IMR-90 (cell line): Measurements from ENCODE around the gene KNL1. TPM values are rescaled to one million over a fixed set of nuclear protein-coding genes. Genes with fewer than 3 reads are reported as not detected.
"Not testable (repeated sequence)": the region's sequence is repeated elsewhere in the genome, so short reads cannot be mapped to it uniquely, and the experiment has no call there.

Experiments
- ATAC-seq: fragments of 200-7000 bp; cut with Tn5 transposase; 2 replicates; pipeline ENCODE4 v1.9.1; 2020; ENCODE audit warnings: low read depth, mild to moderate bottlenecking, moderate library complexity
- BruUV-seq: library from RNA; stranded (reverse); fragments of 400-500 nt; replicated peaks from 2 replicates; lab custom pipeline; 2021; lab: Mats Ljungman, UMichigan
- CTCF ChIA-PET: fragments of 300-600 bp; formaldehyde crosslinking; extraction: SDS; loops from one replicate; lab custom pipeline; 2021; ENCODE audit warnings: antibody characterized with exemption; lab: Yijun Ruan, JAX
- POLR2A ChIA-PET: fragments of 300-600 bp; sonication (Branson Sonifier 250); formaldehyde crosslinking; loops from one replicate; lab custom pipeline; 2022; ENCODE audit warnings: antibody characterized with exemption; ENCODE audit not compliant: unreplicated experiment; lab: Charles Lee
- DNase-seq: peaks from one replicate; pipeline ENCODE4 v3.0.0; 2013
- H2AFZ ChIP-seq: replicated peaks from 2 replicates; pipeline ENCODE3; 2013; ENCODE audit warnings: low read length, mild to moderate bottlenecking; ENCODE audit not compliant: poor library complexity
- H2AK5ac ChIP-seq: 2 replicates; pipeline ENCODE4 v1.6.1; 2013; ENCODE audit warnings: low read depth, low read length, inconsistent platforms
- H2AK9ac ChIP-seq: replicated peaks from 2 replicates; pipeline ENCODE3; 2013; ENCODE audit warnings: mild to moderate bottlenecking, low read depth, low read length, moderate library complexity; ENCODE audit not compliant: poor library complexity
- H2BK120ac ChIP-seq: 2 replicates; pipeline ENCODE4 v1.6.1; 2013; ENCODE audit warnings: low read depth, low read length, inconsistent platforms
- H2BK15ac ChIP-seq: 3 replicates; pipeline ENCODE4 v1.6.1; 2013; ENCODE audit warnings: low read depth, low read length, inconsistent platforms
- H2BK20ac ChIP-seq: 2 replicates; pipeline ENCODE4 v1.6.1; 2013; ENCODE audit warnings: low read depth, mild to moderate bottlenecking, inconsistent platforms, low read length, moderate library complexity
- H2BK5ac ChIP-seq: 2 replicates; pipeline ENCODE4 v1.6.1; 2013; ENCODE audit warnings: mild to moderate bottlenecking, low read depth, low read length, inconsistent platforms; ENCODE audit not compliant: poor library complexity, severe bottlenecking
- H3K14ac ChIP-seq: replicated peaks from 2 replicates; pipeline ENCODE4 v1.6.1; 2013; ENCODE audit warnings: low read depth, low read length, inconsistent platforms
- H3K18ac ChIP-seq: 2 replicates; pipeline ENCODE4 v1.6.1; 2013; ENCODE audit warnings: low read depth, low read length, control low read depth
- H3K23ac ChIP-seq: 2 replicates; pipeline ENCODE4 v1.6.1; 2013; ENCODE audit warnings: low read depth, low read length, inconsistent platforms
- H3K27ac ChIP-seq: 2 replicates; pipeline ENCODE4 v1.5.1; 2013; ENCODE audit warnings: mild to moderate bottlenecking, control low read depth, low read length; ENCODE audit not compliant: insufficient read depth
- H3K27me3 ChIP-seq: 2 replicates; pipeline ENCODE4 v1.6.1; 2013; ENCODE audit warnings: low read length; ENCODE audit not compliant: control insufficient read depth, insufficient read depth
- H3K36me3 ChIP-seq: 2 replicates; pipeline ENCODE4 v1.6.1; 2013; ENCODE audit warnings: low read length, mixed read lengths; ENCODE audit not compliant: control insufficient read depth, insufficient read depth
- H3K4ac ChIP-seq: 2 replicates; pipeline ENCODE4 v1.6.1; 2013; ENCODE audit warnings: low read depth, low read length, inconsistent platforms
- H3K4me1 ChIP-seq: 2 replicates; pipeline ENCODE4 v1.6.1; 2013; ENCODE audit warnings: low read length, mixed read lengths; ENCODE audit not compliant: control insufficient read depth, insufficient read depth
- H3K4me2 ChIP-seq: 2 replicates; pipeline ENCODE4 v1.6.1; 2013; ENCODE audit warnings: low read depth, mild to moderate bottlenecking, control low read depth, low read length, moderate library complexity
- H3K4me3 ChIP-seq: 2 replicates; pipeline ENCODE4 v1.5.1; 2013; ENCODE audit warnings: low read depth, mild to moderate bottlenecking, control low read depth, low read length, moderate library complexity; ENCODE audit not compliant: insufficient read depth
- H3K56ac ChIP-seq: 2 replicates; pipeline ENCODE4 v1.6.1; 2013; ENCODE audit warnings: low read length, inconsistent platforms; ENCODE audit not compliant: insufficient read depth; ENCODE audit errors: extremely low read depth
- H3K79me1 ChIP-seq, 2 experiments: 2 replicates each; pipeline ENCODE4 v1.6.1; 2013; ENCODE audit warnings: low read length in 2 of 2, inconsistent platforms in 1 of 2, low read depth in 1 of 2
- H3K9ac ChIP-seq: 2 replicates; pipeline ENCODE4 v1.6.1; 2013; ENCODE audit warnings: low read depth, low read length, control low read depth
- H3K9me1 ChIP-seq: 2 replicates; pipeline ENCODE4 v1.6.1; 2013; ENCODE audit warnings: low read length, inconsistent platforms; ENCODE audit not compliant: insufficient read depth
- H3K9me3 ChIP-seq: 2 replicates; pipeline ENCODE4 v1.6.1; 2013; ENCODE audit warnings: low read length; ENCODE audit not compliant: control insufficient read depth, insufficient read depth
- H4K20me1 ChIP-seq: 2 replicates; pipeline ENCODE4 v1.6.1; 2013; ENCODE audit warnings: low read length, inconsistent platforms; ENCODE audit not compliant: insufficient read depth
- H4K5ac ChIP-seq: 2 replicates; pipeline ENCODE4 v1.6.1; 2013; ENCODE audit warnings: mild to moderate bottlenecking, low read depth, low read length, control low read depth
- H4K8ac ChIP-seq, 2 experiments: 2 replicates each; pipeline ENCODE4 v1.6.1; 2013; ENCODE audit warnings: low read depth in 2 of 2, low read length in 2 of 2, control low read depth in 1 of 2, inconsistent platforms in 1 of 2
- H4K91ac ChIP-seq: 2 replicates; pipeline ENCODE4 v1.6.1; 2013; ENCODE audit warnings: low read depth, low read length, inconsistent platforms; ENCODE audit not compliant: insufficient read depth
- WGBS, 2 experiments: methylation state at CpG; one replicate each; pipeline versions ENCODE4 v1.1.5 to v1.1.7; 2013; ENCODE audit warnings: missing lambda C conversion rate in 2 of 2; ENCODE audit not compliant: insufficient read length in 1 of 2; ENCODE audit errors: extremely low coverage in 2 of 2; 5-methylcytosine and 5-hydroxymethylcytosine counted together
- dilution Hi-C: fragments of 300-500 bp; cut with HindIII; formaldehyde crosslinking; loops from one replicate; pipeline ENCODE4 v1.14.3; 2018; ENCODE audit warnings: low sequenced_read_pairs; ENCODE audit not compliant: unreplicated experiment
- in situ Hi-C: fragments of 300-500 bp; cut with MboI; formaldehyde crosslinking; loops from 3 replicates; pipeline ENCODE4 v1.14.3; 2019; ENCODE audit warnings: low sequenced_read_pairs, inconsistent platforms, mixed read lengths
- intact Hi-C: fragments of 100-400 bp; cut with micrococcal nuclease; formaldehyde crosslinking; loops from 2 replicates; pipeline ENCODE4 v1.10.0; 2022
- polyA plus RNA-seq, 3 experiments: library from polyadenylated mRNA; depleted of rRNA; stranded (reverse); fragments of >200 nt; gene quantifications; 2 replicates each; pipeline ENCODE4 v1.2.3, GENCODE V29; 2012; ENCODE audit warnings: low replicate concordance in 1 of 3
- total RNA-seq: library from RNA; depleted of rRNA; stranded (reverse); fragments of >200 nt; gene quantifications from 2 replicates; pipeline ENCODE4 v1.2.3, GENCODE V29; 2012

The KNL1 gene
- total and polyA plus RNA-seq, 2 of the 4 experiments (the other 2 are of a cell fraction): 3.1 to 25.1 TPM

DNA sequence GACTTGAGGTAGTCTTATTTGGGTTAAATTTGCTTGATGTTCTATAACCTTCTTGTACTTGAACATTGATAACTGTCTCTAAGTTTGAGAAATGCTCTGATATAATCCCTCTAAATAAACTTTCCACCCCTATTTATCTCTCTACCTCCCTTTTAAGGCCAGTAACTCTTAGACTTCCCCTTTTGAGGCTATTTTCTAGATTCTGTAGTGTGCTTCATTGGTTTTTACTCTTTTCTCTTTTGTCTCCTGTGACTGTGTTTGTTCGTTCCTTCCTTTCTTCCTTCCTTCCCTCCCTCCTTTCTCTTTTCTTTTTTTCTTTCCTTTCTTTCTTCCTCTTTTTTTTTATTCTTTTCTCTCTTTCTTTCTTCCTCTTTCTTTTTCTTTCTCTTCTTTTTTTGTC lies 86.9 kb downstream of the KNL1 start:
- WGBS, 2 experiments: no CpG with 5 or more reads among the region's 1 CpG
- H3K18ac ChIP-seq, H3K9me1 ChIP-seq, DNase-seq, H3K4me3 ChIP-seq, H4K20me1 ChIP-seq, intact Hi-C loops, H3K4ac ChIP-seq, H3K4me2 ChIP-seq, H2AFZ ChIP-seq, H2BK15ac ChIP-seq, BruUV-seq, in situ Hi-C loops, H3K9me3 ChIP-seq, H2AK5ac ChIP-seq, H3K23ac ChIP-seq, H2BK120ac ChIP-seq, H3K14ac ChIP-seq, ATAC-seq, H2BK5ac ChIP-seq, H3K36me3 ChIP-seq, H2BK20ac ChIP-seq, POLR2A ChIA-PET, H2AK9ac ChIP-seq, H3K4me1 ChIP-seq, H3K27me3 ChIP-seq, H3K9ac ChIP-seq, H3K56ac ChIP-seq, dilution Hi-C loops, H3K79me1 ChIP-seq, H3K27ac ChIP-seq, H4K5ac ChIP-seq, H4K8ac ChIP-seq, H4K91ac ChIP-seq: not testable (repeated sequence)
- CTCF ChIA-PET: interaction anchor here (0.6 kb wide), 1 partner anchor 13 kb away, joined by 3 read pairs; no protein-coding TSS in a partner anchor
